Stimulated activated naive B cell treated with anti-CD40 and anti-IgM and Interleukin-4, amounts not matched to agents 10 μg/mL and 1 μg/mL and 100 μg/mL, for 72 hours (primary cell): ENCODE data around the gene PDK4.
"Not testable (repeated sequence)": the region's sequence is repeated elsewhere in the genome, so short reads cannot be mapped to it uniquely, and the experiment has no call there.

Source experiments
- ATAC-seq, 2 donors: fragments of 150-1000 bp; cut with Tn5 transposase; replicated peaks; 2 replicates each; pipeline ENCODE4 v1.10.0; 2021; ENCODE audit warnings: moderate library complexity in 1 of 2
- DNase-seq: peaks from one replicate; pipeline ENCODE4 v3.0.0; 2021
- H3K27ac Mint-ChIP-seq: one replicate; pipeline ENCODE4 v1.8.0; 2022; ENCODE audit warnings: mild to moderate bottlenecking, mixed read lengths
- H3K27me3 Mint-ChIP-seq, 2 donors: one replicate each; pipeline ENCODE4 v1.8.0; 2022; ENCODE audit warnings: mixed read lengths in 2 of 2
- H3K36me3 Mint-ChIP-seq, 2 donors: one replicate each; pipeline ENCODE4 v1.8.0; 2022; ENCODE audit warnings: mixed read lengths in 2 of 2, mild to moderate bottlenecking in 1 of 2
- H3K4me1 Mint-ChIP-seq, 2 donors: one replicate each; pipeline ENCODE4 v1.8.0; 2022; ENCODE audit warnings: mixed read lengths in 2 of 2, mild to moderate bottlenecking in 1 of 2
- H3K4me3 Mint-ChIP-seq, 2 donors: one replicate each; pipeline ENCODE4 v1.8.0; 2022; ENCODE audit warnings: mild to moderate bottlenecking in 2 of 2, mixed read lengths in 2 of 2, moderate library complexity in 1 of 2
- H3K9me3 Mint-ChIP-seq, 2 donors: one replicate each; pipeline ENCODE4 v1.8.0; 2022; ENCODE audit warnings: mixed read lengths in 2 of 2, mild to moderate bottlenecking in 1 of 2

PDK4 gene

GRCh38 chr7:95619517-95619916 is 23.2 kb upstream of the PDK4 start:
- peaks cover 3 to 8% of the 10 kb centered on the region in 2 donors for H3K9me3 Mint-ChIP-seq
- H3K27ac Mint-ChIP-seq = no peak overlapping the region
- H3K4me1 Mint-ChIP-seq = peaks cover 4 to 14% of the 10 kb centered on the region in 2 donors
- no peak for ATAC-seq
- H3K36me3 Mint-ChIP-seq = peaks cover 2 to 11% of the 10 kb centered on the region in 2 donors
- peaks cover 4 to 5% of the 10 kb centered on the region in 2 donors for H3K27me3 Mint-ChIP-seq
- DNase-seq = no peak
- no peak overlapping the region for H3K4me3 Mint-ChIP-seq

DNA sequence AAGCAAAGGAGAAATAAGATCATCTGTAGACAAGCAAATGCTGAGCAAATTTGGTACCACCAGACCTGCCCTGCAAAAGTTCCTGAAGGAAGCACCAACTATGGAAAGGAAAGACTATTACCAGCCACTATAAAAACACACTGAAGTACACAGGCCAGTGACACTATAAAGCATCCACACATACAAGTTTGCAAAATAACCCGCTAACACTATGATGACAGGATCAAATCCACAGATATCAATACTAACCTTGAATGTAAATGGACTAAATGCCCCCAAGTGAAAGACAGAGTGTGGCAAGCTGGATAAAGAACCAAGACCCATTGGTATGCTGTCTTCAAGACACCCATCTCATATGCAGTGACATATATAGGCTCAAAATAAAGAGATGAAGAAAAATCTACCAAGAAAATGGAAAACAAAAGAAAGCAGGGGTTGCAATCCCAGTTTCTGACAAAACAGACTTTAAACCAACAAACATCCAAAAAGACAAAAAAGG is 18.2 kb upstream of the PDK4 start:
- Mint-ChIP-seq H3K27ac (no peak overlapping the region), H3K4me1 (peaks cover 10 to 35% of the 10 kb centered on the region in 2 donors), H3K27me3 (peaks cover 0 to 5% of the 10 kb centered on the region in 2 donors), H3K9me3 (peaks cover 12 to 13% of the 10 kb centered on the region in 2 donors), H3K36me3 (peaks cover 2 to 23% of the 10 kb centered on the region in 2 donors), H3K4me3 (no peak overlapping the region)
- ATAC-seq = no peak
- no peak for DNase-seq

GRCh38 chr7:95611224-95611623 is 14.9 kb upstream of the PDK4 start:
- no peak overlapping the region for H3K4me3 Mint-ChIP-seq
- H3K36me3 Mint-ChIP-seq = peaks cover 2 to 27% of the 10 kb centered on the region in 2 donors
- DNase-seq (no peak), ATAC-seq (no peak)
- no peak overlapping the region for H3K27ac Mint-ChIP-seq
- peaks cover 0 to 4% of the 10 kb centered on the region in 2 donors for H3K27me3 Mint-ChIP-seq
- H3K4me1 Mint-ChIP-seq = peaks cover 31 to 58% of the 10 kb centered on the region in 2 donors
- peaks cover 13 to 15% of the 10 kb centered on the region in 2 donors for H3K9me3 Mint-ChIP-seq

DNA sequence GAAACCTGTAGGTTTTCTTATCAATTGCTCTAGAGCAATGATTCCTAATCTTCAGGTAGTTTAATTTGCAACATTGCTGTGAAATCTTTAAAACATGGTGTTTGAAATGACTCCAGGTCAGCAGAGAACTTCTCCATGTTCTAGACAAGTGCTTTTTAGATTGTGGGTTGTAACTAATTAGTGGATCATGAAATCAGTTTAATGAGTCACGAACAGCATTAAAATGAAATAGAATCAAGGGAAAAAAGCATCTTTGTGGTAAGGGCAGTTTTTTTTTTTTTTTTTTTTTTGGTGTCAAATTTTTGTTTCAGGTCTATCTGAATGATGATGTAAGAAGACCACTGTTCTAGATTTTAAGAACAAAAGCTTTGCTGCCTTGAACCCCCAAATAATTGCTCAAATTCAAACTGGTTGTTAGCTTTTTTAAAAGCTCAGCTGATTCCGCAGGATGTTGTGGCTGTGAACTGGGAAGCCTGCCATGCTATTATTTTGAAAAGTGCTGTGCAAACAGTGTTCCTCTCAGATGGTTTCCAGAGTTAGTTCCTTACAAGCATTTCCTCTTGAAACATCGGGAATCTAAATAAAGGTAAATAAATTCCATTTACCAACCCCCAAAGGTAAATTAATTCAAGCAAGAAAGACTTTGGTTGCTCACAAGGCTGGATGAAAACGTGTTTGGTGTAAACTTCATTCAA is 13.1 kb upstream of the PDK4 start:
- Mint-ChIP-seq H3K4me3 (peak overlapping the region in 1 of 2 donors; percentile 81), H3K27ac (peak overlapping the region; percentile 91), H3K4me1 (peaks cover 33 to 60% of the 10 kb centered on the region in 2 donors), H3K27me3 (no peaks in the 10 kb centered on the region), H3K9me3 (peaks cover 8 to 9% of the 10 kb centered on the region in 2 donors), H3K36me3 (peaks cover 0 to 18% of the 10 kb centered on the region in 2 donors)
- no peak for ATAC-seq
- DNase-seq = no peak

- H3K4me1 Mint-ChIP-seq = peaks cover 33 to 60% of the 10 kb centered on the region in 2 donors
- H3K9me3 Mint-ChIP-seq = peaks cover 2 to 8% of the 10 kb centered on the region in 2 donors
- DNase-seq (peak; percentile 80), ATAC-seq (peak; percentile 96 to 98)
- peak overlapping the region; percentile 91 for H3K27ac Mint-ChIP-seq
- H3K36me3 Mint-ChIP-seq = peaks cover 0 to 9% of the 10 kb centered on the region in 2 donors
- peak overlapping the region; percentile 78 to 81 for H3K4me3 Mint-ChIP-seq
- no peaks in the 10 kb centered on the region for H3K27me3 Mint-ChIP-seq
Measured at GRCh38 chr7:95608359-95609173, 12.2 kb upstream of the PDK4 start.

DNA sequence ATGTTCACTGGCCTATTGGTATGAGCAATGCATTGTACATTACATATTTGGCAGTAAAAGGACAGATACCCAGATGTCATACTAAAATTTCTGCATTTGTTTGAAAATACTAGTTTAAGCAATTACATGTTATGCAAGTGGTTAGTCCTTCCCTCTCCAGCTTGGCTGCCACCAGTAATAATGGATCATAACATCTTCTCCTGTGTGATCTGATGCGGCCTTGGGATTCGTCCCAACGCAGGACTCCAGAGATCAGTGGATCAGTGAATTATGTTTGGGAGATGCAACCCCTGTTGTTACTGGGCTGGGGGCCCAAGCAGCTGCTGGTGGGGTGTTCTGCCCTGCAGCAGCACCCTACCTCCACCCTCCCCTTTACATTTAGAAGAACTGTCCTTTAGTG is 11.2 kb upstream of the PDK4 start:
- Mint-ChIP-seq H3K4me3 (peak overlapping the region in 1 of 2 donors; percentile 26), H3K27ac (no peak overlapping the region), H3K9me3 (peaks cover 0 to 5% of the 10 kb centered on the region in 2 donors)

GRCh38 chr7:95605275-95605674 is 9.0 kb upstream of the PDK4 start:
- Mint-ChIP-seq H3K4me1 (peaks cover 29 to 43% of the 10 kb centered on the region in 2 donors), H3K27ac (no peak overlapping the region), H3K36me3 (peaks cover 0 to 7% of the 10 kb centered on the region in 2 donors), H3K27me3 (no peaks in the 10 kb centered on the region), H3K9me3 (peaks cover 0 to 5% of the 10 kb centered on the region in 2 donors), H3K4me3 (no peak overlapping the region)
- ATAC-seq = no peak
- no peak for DNase-seq

More for the DNA sequence above, 11.2 kb upstream of the PDK4 start:
- ATAC-seq (no peak), DNase-seq (no peak)
- Mint-ChIP-seq H3K36me3 (peaks cover 0 to 7% of the 10 kb centered on the region in 2 donors), H3K27me3 (no peaks in the 10 kb centered on the region), H3K4me1 (peaks cover 31 to 54% of the 10 kb centered on the region in 2 donors)

GRCh38 chr7:95604811-95605210 is 8.5 kb upstream of the PDK4 start:
- H3K9me3 Mint-ChIP-seq, DNase-seq, H3K27ac Mint-ChIP-seq, ATAC-seq, H3K27me3 Mint-ChIP-seq, H3K36me3 Mint-ChIP-seq, H3K4me3 Mint-ChIP-seq: not testable (repeated sequence)
- peaks cover 27 to 38% of the 10 kb centered on the region in 2 donors for H3K4me1 Mint-ChIP-seq

DNA sequence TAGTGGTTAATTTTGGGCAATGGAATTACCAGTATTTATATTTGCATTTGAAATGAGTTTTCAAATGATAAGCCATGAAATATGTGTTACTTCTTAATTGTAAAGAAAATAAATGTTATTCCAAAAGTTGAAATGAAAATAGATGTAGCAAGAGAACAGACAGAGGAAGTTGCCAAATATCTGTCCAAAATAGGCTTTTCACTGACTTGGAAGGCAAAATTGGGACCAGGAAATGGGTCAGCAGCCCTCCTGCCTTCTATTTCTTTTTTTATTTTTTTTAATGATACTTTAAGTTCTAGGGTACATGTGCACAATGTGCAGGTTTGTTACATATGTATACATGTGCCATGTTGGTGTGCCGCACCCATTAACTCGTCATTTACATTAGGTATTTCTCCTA is 8.1 kb upstream of the PDK4 start:
- DNase-seq, H3K9me3 Mint-ChIP-seq, H3K27ac Mint-ChIP-seq, H3K4me3 Mint-ChIP-seq, H3K27me3 Mint-ChIP-seq, ATAC-seq, H3K36me3 Mint-ChIP-seq: not testable (repeated sequence)
- H3K4me1 Mint-ChIP-seq = peaks cover 26 to 34% of the 10 kb centered on the region in 2 donors

DNA sequence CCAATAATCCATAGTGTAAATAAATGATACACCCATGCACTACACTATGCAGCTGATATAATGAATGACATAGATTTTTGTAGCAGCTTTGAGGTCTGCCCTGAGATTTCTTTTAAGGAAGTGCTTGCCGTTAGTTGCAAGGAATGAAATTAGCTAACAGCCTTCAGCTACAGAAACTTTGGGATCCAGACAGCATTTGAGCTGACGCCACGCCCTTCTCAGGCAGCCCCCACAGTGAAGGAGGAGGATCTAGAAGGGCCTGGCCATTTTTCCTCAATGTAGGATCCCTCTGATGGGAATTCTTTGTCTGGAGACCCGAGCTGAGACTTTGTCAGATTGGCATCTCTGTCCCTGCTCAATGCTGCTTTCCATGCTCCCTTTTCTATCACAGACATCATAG is 6.1 kb upstream of the PDK4 start:
- Mint-ChIP-seq H3K4me1 (peaks cover 15 to 22% of the 10 kb centered on the region in 2 donors), H3K36me3 (peaks cover 0 to 7% of the 10 kb centered on the region in 2 donors)

DNA sequence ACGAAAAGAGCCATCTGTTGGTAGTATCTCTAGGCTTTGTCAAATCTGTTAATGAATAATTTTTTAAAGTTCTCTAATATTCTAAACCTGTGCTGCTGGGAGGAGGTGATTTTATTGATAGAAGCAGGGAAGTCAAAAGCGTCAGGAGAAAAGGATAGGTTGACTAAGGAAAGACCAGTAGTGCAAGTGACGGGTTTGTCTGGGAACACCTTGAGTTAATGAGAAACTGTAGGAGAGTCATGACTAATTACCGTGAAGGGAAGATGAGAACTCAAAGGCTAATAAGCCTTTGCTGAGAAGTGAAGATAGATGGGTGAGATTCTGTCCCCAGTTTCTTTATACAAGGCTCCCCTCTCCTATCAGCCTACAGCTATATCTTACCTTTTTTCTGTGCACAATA is 5.0 kb upstream of the PDK4 start:
- DNase-seq = no peak
- H3K9me3 Mint-ChIP-seq = peaks cover 0 to 3% of the 10 kb centered on the region in 2 donors
- no peak overlapping the region for H3K27ac Mint-ChIP-seq
- peaks cover 0 to 3% of the 10 kb centered on the region in 2 donors for H3K36me3 Mint-ChIP-seq
- H3K4me3 Mint-ChIP-seq = no peak overlapping the region
- H3K27me3 Mint-ChIP-seq = no peaks in the 10 kb centered on the region
- no peak for ATAC-seq
- H3K4me1 Mint-ChIP-seq = peaks cover 7 to 18% of the 10 kb centered on the region in 2 donors

More for the DNA sequence above, 6.1 kb upstream of the PDK4 start:
- no peak overlapping the region for H3K27ac Mint-ChIP-seq
- H3K4me3 Mint-ChIP-seq = no peak overlapping the region
- no peaks in the 10 kb centered on the region for H3K27me3 Mint-ChIP-seq
- DNase-seq (no peak), ATAC-seq (no peak)
- peaks cover 0 to 5% of the 10 kb centered on the region in 2 donors for H3K9me3 Mint-ChIP-seq

DNA sequence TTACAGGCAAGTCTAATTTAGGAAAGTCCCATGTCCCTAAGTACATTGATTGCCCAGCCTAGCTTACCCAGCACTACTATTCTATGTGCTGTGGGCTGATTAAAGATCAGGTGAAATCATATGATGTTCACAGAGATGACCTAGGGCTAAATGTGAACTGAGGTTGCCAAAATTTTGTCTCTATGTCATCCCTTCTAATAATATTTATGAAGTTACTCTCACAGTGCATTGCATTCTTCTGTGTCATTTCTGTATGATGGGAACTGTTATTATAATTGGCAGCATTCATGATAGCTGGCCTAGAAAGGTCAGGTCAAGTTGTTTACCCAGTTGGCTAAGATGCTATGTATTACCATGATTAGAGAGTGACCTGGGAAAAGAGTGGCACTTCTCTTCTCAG is 2.8 kb upstream of the PDK4 start:
- H3K36me3 Mint-ChIP-seq = no peaks in the 10 kb centered on the region
- ATAC-seq (no peak), DNase-seq (no peak)
- H3K9me3 Mint-ChIP-seq = no peaks in the 10 kb centered on the region
- H3K4me3 Mint-ChIP-seq = no peak overlapping the region
- H3K4me1 Mint-ChIP-seq = peaks cover 8 to 28% of the 10 kb centered on the region in 2 donors
- H3K27me3 Mint-ChIP-seq = no peaks in the 10 kb centered on the region
- H3K27ac Mint-ChIP-seq = no peak overlapping the region

- peaks cover 8 to 28% of the 10 kb centered on the region in 2 donors for H3K4me1 Mint-ChIP-seq
- no peak for ATAC-seq
Measured at GRCh38 chr7:95598511-95598910, 2.2 kb upstream of the PDK4 start.

DNA sequence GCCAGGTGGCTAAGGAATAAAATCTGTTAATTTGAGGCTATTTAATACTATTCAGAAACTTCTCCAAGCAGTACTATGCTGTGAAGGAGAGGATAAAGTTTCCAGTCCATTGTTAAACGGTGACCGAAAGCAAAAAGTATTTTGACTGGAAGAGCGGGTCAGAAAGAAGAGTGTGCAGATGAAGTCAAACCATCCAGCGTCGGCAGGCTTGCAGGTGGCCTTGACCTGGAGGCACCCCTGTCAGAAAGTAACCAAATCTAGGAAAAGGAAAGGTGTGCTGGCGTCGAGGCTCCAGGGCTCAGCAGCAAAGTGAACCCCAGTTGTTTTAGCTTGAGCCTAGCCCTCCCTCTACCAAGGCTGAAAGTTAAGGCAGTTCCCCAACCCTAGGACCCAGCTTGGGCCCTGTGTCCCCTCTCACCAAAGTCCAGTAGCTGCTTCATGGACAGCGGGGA is 544 bp downstream of the PDK4 start:
- Mint-ChIP-seq H3K4me3 (peak overlapping the region; percentile 91), H3K36me3 (no peaks in the 10 kb centered on the region), H3K27me3 (no peaks in the 10 kb centered on the region), H3K9me3 (no peaks in the 10 kb centered on the region), H3K4me1 (peaks cover 10 to 28% of the 10 kb centered on the region in 2 donors), H3K27ac (peak overlapping the region; percentile 39)
- DNase-seq (no peak), ATAC-seq (no peak)

More at GRCh38 chr7:95598511-95598910, 2.2 kb upstream of the PDK4 start:
- no peak overlapping the region for H3K27ac Mint-ChIP-seq
- H3K9me3 Mint-ChIP-seq = no peaks in the 10 kb centered on the region
- no peaks in the 10 kb centered on the region for H3K36me3 Mint-ChIP-seq
- no peak overlapping the region for H3K4me3 Mint-ChIP-seq
- DNase-seq = no peak
- H3K27me3 Mint-ChIP-seq = no peaks in the 10 kb centered on the region
